SK-N-SH (cell line): ENCODE results near the gene ARHGAP45. TPM values are rescaled to one million over a fixed set of nuclear protein-coding genes. Genes with fewer than 3 reads are reported as not detected.

Source experiments
- CTCF ChIA-PET: fragments of 300-600, 350-600 bp; formaldehyde crosslinking; extraction: SDS; loops from one replicate; lab custom pipeline; 2021; lab: Yijun Ruan, JAX
- POLR2A ChIA-PET: fragments of 350-600 bp; sonication (Branson Sonifier 250); formaldehyde crosslinking; extraction: SDS; loops from one replicate; lab custom pipeline; 2020; ENCODE audit warnings: antibody characterized with exemption, inconsistent platforms; lab: Yijun Ruan, JAX
- DNase-seq: peaks from one replicate; pipeline ENCODE4 v3.0.0; 2012
- H2AFZ ChIP-seq: fragments of 200-600 bp; sonication (generic); 2 replicates; pipeline ENCODE4 v1.8.1; 2016; ENCODE audit warnings: antibody characterized with exemption, mild to moderate bottlenecking, low read depth
- H3F3A ChIP-seq: fragments of 200-600 bp; sonication (generic); replicated peaks from 2 replicates; pipeline ENCODE3; 2016; ENCODE audit warnings: antibody characterized with exemption, mild to moderate bottlenecking; ENCODE audit not compliant: insufficient read depth
- H3K27ac ChIP-seq, 2 experiments: fragments of 200-500 bp in 1 of 2; fragments of 200-600 bp in 1 of 2; sonication (Bioruptor generic) in 1 of 2; sonication (generic), shearing (Covaris generic) in 1 of 2; 2 replicates each; pipeline versions ENCODE4 v1.5.1 to v1.6.1; 2014 to 2016; ENCODE audit warnings: low read depth in 2 of 2, inconsistent platforms in 1 of 2, low read length in 1 of 2, mild to moderate bottlenecking in 1 of 2, mixed read lengths in 1 of 2
- H3K27me3 ChIP-seq: fragments of 200-600 bp; sonication (generic), shearing (Covaris generic); 2 replicates; pipeline ENCODE4 v1.6.1; 2016; ENCODE audit warnings: mixed run types; ENCODE audit not compliant: insufficient read depth
- H3K36me3 ChIP-seq, 2 experiments: fragments of 200-500 bp in 1 of 2; fragments of 200-600 bp in 1 of 2; sonication (Bioruptor generic) in 1 of 2; sonication (generic) in 1 of 2; replicated peaks in 1 of 2; 2 replicates each; pipeline versions ENCODE3 to v1.5.1; 2014 to 2016; ENCODE audit warnings: low read length in 1 of 2, mild to moderate bottlenecking in 1 of 2; ENCODE audit not compliant: insufficient read depth in 2 of 2, control insufficient read depth in 1 of 2
- H3K4me1 ChIP-seq, 2 experiments: fragments of 200-500 bp in 1 of 2; fragments of 200-600 bp in 1 of 2; sonication (Bioruptor generic) in 1 of 2; sonication (generic), shearing (Covaris generic) in 1 of 2; 2 replicates each; pipeline versions ENCODE4 v1.5.1 to v1.6.1; 2014 to 2016; ENCODE audit warnings: low read depth in 1 of 2, low read length in 1 of 2, mixed run types in 1 of 2; ENCODE audit not compliant: insufficient read depth in 2 of 2, control insufficient read depth in 1 of 2
- H3K4me2 ChIP-seq: fragments of 200-600 bp; sonication (generic), shearing (Covaris generic); 2 replicates; pipeline ENCODE4 v1.6.1; 2017; ENCODE audit warnings: mixed run types
- H3K4me3 ChIP-seq, 2 experiments: fragments of 200-500 bp in 1 of 2; fragments of 200-600 bp in 1 of 2; sonication (Bioruptor generic) in 1 of 2; sonication (generic), shearing (Covaris generic) in 1 of 2; 2 replicates each; pipeline versions ENCODE4 v1.5.1 to v1.8.1; 2014 to 2016; ENCODE audit warnings: low read depth in 2 of 2, inconsistent platforms in 1 of 2, low read length in 1 of 2, mild to moderate bottlenecking in 1 of 2, mixed read lengths in 1 of 2, moderate library complexity in 1 of 2
- H3K79me2 ChIP-seq: fragments of 200-600 bp; sonication (generic); 2 replicates; pipeline ENCODE4 v1.8.1; 2017; ENCODE audit warnings: mild to moderate bottlenecking; ENCODE audit not compliant: insufficient read depth
- H3K9ac ChIP-seq: fragments of 200-600 bp; sonication (generic); 2 replicates; pipeline ENCODE4 v1.6.1; 2017; ENCODE audit warnings: mixed run types
- H3K9me2 ChIP-seq: fragments of 200-600 bp; sonication (generic); 2 replicates; pipeline ENCODE4 v1.6.1; 2017; ENCODE audit warnings: mixed run types
- H3K9me3 ChIP-seq: fragments of 200-600 bp; sonication (generic); 2 replicates; pipeline ENCODE4 v1.6.1; 2017; ENCODE audit warnings: mixed run types, mild to moderate bottlenecking, moderate library complexity
- H4K20me1 ChIP-seq: fragments of 200-600 bp; sonication (generic); 2 replicates; pipeline ENCODE4 v1.6.1; 2017; ENCODE audit warnings: mild to moderate bottlenecking, mixed run types; ENCODE audit not compliant: insufficient read depth
- CHD2 ChIP-seq: fragments of 150-350 bp; IDR thresholded peaks from 2 replicates; pipeline ENCODE4 v1.6.1; 2018; ENCODE audit warnings: low read length; ENCODE audit not compliant: partially characterized antibody
- EP300 ChIP-seq, 2 experiments: IDR thresholded peaks; 2 replicates each; pipeline versions ENCODE4 v1.4.0 to v1.6.1; 2012; ENCODE audit warnings: borderline replicate concordance in 1 of 2, low read depth in 1 of 2, low read length in 1 of 2
- FOSL2 ChIP-seq: IDR thresholded peaks from 2 replicates; pipeline ENCODE4 v1.4.0; 2012; ENCODE audit warnings: low read depth, mild to moderate bottlenecking, moderate library complexity, borderline replicate concordance
- FOXJ3 ChIP-seq: sonication (generic); formaldehyde crosslinking; IDR thresholded peaks from 2 replicates; pipeline ENCODE4 v1.5.1; 2020; ENCODE audit warnings: mild to moderate bottlenecking, missing genetic modification reagents
- FOXM1 ChIP-seq: IDR thresholded peaks from 2 replicates; pipeline ENCODE4 v1.4.0; 2012; ENCODE audit warnings: low read depth, mild to moderate bottlenecking
- GABPA ChIP-seq: IDR thresholded peaks from 2 replicates; pipeline ENCODE4 v1.4.0; 2012; ENCODE audit warnings: low read depth, mild to moderate bottlenecking
- GATA2 ChIP-seq: sonication (generic); formaldehyde crosslinking; IDR thresholded peaks from 2 replicates; pipeline ENCODE4 v1.5.0; 2020; ENCODE audit warnings: mild to moderate bottlenecking, missing genetic modification reagents
- MEF2A ChIP-seq: IDR thresholded peaks from 2 replicates; pipeline ENCODE4 v1.4.0; 2012; ENCODE audit warnings: low read depth, borderline replicate concordance
- MXI1 ChIP-seq: IDR thresholded peaks from 2 replicates; pipeline ENCODE4 v1.6.1; 2012; ENCODE audit warnings: mild to moderate bottlenecking, low read depth, low read length, improper control_type of control experiment
- NFIC ChIP-seq: IDR thresholded peaks from 2 replicates; pipeline ENCODE4 v1.4.0; 2012; ENCODE audit warnings: borderline replicate concordance
- NRF1 ChIP-seq: IDR thresholded peaks from 2 replicates; pipeline ENCODE4 v1.6.1; 2012; ENCODE audit warnings: low read depth, mild to moderate bottlenecking, low read length
- RAD21 ChIP-seq: IDR thresholded peaks from 2 replicates; pipeline ENCODE4 v1.6.1; 2012; ENCODE audit warnings: mild to moderate bottlenecking, low read length
- RXRA ChIP-seq: IDR thresholded peaks from 2 replicates; pipeline ENCODE4 v1.4.0; 2012; ENCODE audit warnings: low read depth, mild to moderate bottlenecking, borderline replicate concordance
- TEAD4 ChIP-seq: IDR thresholded peaks from 2 replicates; pipeline ENCODE4 v1.4.0; 2012; ENCODE audit warnings: mild to moderate bottlenecking, borderline replicate concordance; ENCODE audit not compliant: insufficient read depth
- YY1 ChIP-seq: IDR thresholded peaks from 2 replicates; pipeline ENCODE4 v1.4.0; 2012; ENCODE audit warnings: low read depth, mild to moderate bottlenecking
- WGBS: methylation state at CpG from one replicate; pipeline ENCODE4 v1.1.6; 2017; ENCODE audit warnings: low lambda C conversion rate; 5-methylcytosine and 5-hydroxymethylcytosine counted together
- polyA plus RNA-seq, 3 experiments: library from polyadenylated mRNA; depleted of rRNA; stranded (reverse); fragments of >200 nt; gene quantifications; 2 replicates each; pipeline ENCODE4 v1.2.3, GENCODE V29; 2012
- TF ChIP-seq, protein P1 (sequence below): fragments of 150-350 bp; IDR thresholded peaks from 2 replicates; pipeline ENCODE4 v1.6.1; 2017; ENCODE audit warnings: antibody characterized with exemption, low read length, low read depth, borderline replicate concordance
- TF ChIP-seq, protein P2 (sequence below): IDR thresholded peaks from 2 replicates; pipeline ENCODE4 v1.4.0; 2012; ENCODE audit warnings: low read depth
- TF ChIP-seq, protein P3 (sequence below): IDR thresholded peaks from 2 replicates; pipeline ENCODE4 v1.4.0; 2012; ENCODE audit warnings: low read depth, borderline replicate concordance
- TF ChIP-seq, protein P4 (sequence below): fragments of 150-350 bp; IDR thresholded peaks from 2 replicates; pipeline ENCODE4 v1.6.1; 2016; ENCODE audit warnings: mild to moderate bottlenecking, low read depth, low read length
- TF ChIP-seq, protein P5 (sequence below): IDR thresholded peaks from 2 replicates; pipeline ENCODE4 v1.6.1; 2012; ENCODE audit warnings: mild to moderate bottlenecking, low read depth, low read length, moderate library complexity

Gene ARHGAP45
- polyA plus RNA-seq, 1 of the 3 experiments (the other 2 are of a cell fraction): 4.2 TPM

DNA sequence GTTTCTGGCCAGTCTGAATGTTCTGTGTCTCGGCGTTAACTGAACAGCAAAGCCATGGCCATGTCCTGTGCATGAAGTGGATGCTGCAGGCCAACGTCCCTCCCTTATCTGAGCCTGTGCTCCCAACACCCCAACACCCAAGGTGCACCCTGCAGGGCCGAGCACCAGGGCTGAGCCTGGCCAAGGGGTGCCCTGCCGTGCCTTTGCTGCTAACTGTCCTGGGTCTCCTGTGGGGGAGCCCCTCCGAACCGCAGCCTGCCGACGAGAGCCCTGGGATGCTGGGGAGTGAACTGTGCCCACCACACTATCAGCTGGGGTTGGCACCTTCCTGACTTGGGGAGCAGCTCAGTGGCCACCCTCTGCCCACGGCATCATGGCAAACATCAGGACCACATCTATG, 54.4 kb downstream of the ARHGAP45 start:
- Histone ChIP-seq H3K9me2 (no peaks in the 10 kb centered on the region), H3K27ac (no peak overlapping the region), H3K4me3 (no peak overlapping the region), H2AFZ (no peak overlapping the region), H3K4me1 (peaks cover 0 to 8% of the 10 kb centered on the region in 2 experiments; a peak in 2 of 4 replicates), H3F3A (peaks cover 12% of the 10 kb centered on the region), H4K20me1 (no peaks in the 10 kb centered on the region), H3K9me3 (no peaks in the 10 kb centered on the region), H3K9ac (no peak overlapping the region), H3K4me2 (no peak overlapping the region), H3K79me2 (0 out of 2 replicates have a peak, but pooled peaks cover 10% of the 10 kb centered on the region), H3K27me3 (no peaks in the 10 kb centered on the region), H3K36me3 (peaks cover 7 to 37% of the 10 kb centered on the region in 2 experiments)
- no peak for DNase-seq
- CTCF ChIA-PET: interaction anchor here (4.0 kb wide), 1 partner anchor 8 kb away, joined by 32 read pairs; no protein-coding TSS in a partner anchor
- WGBS: 99% methylated on average over 10 of the region's 10 CpGs
- TF ChIP-seq CHD2: no peak
- TF ChIP-seq, protein P1, sequence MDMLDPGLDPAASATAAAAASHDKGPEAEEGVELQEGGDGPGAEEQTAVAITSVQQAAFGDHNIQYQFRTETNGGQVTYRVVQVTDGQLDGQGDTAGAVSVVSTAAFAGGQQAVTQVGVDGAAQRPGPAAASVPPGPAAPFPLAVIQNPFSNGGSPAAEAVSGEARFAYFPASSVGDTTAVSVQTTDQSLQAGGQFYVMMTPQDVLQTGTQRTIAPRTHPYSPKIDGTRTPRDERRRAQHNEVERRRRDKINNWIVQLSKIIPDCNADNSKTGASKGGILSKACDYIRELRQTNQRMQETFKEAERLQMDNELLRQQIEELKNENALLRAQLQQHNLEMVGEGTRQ: no peak
- TF ChIP-seq YY1: no peak
- no peak for TF ChIP-seq EP300 (IDR thresholded peaks at IDR 0.05; ENCODE audit: borderline replicate concordance in 1 of 2, low read depth in 1 of 2, low read length in 1 of 2)
- TF ChIP-seq, protein P2, sequence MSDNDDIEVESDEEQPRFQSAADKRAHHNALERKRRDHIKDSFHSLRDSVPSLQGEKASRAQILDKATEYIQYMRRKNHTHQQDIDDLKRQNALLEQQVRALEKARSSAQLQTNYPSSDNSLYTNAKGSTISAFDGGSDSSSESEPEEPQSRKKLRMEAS: no peak
- no peak for TF ChIP-seq FOXJ3 (CRISPR knock-in tag)
- TF ChIP-seq MEF2A: no peak
- no peak for TF ChIP-seq RAD21
- no peak for TF ChIP-seq FOSL2
- no peak for TF ChIP-seq GATA2 (CRISPR knock-in tag)
- no peak for TF ChIP-seq TEAD4
- TF ChIP-seq, protein P3, sequence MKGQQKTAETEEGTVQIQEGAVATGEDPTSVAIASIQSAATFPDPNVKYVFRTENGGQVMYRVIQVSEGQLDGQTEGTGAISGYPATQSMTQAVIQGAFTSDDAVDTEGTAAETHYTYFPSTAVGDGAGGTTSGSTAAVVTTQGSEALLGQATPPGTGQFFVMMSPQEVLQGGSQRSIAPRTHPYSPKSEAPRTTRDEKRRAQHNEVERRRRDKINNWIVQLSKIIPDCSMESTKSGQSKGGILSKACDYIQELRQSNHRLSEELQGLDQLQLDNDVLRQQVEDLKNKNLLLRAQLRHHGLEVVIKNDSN: no peak
- no peak for TF ChIP-seq MXI1
- no peak for TF ChIP-seq GABPA
- TF ChIP-seq RXRA: no peak
- TF ChIP-seq NFIC: no peak
- TF ChIP-seq NRF1: no peak
- TF ChIP-seq, protein P4, sequence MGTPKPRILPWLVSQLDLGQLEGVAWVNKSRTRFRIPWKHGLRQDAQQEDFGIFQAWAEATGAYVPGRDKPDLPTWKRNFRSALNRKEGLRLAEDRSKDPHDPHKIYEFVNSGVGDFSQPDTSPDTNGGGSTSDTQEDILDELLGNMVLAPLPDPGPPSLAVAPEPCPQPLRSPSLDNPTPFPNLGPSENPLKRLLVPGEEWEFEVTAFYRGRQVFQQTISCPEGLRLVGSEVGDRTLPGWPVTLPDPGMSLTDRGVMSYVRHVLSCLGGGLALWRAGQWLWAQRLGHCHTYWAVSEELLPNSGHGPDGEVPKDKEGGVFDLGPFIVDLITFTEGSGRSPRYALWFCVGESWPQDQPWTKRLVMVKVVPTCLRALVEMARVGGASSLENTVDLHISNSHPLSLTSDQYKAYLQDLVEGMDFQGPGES: no peak
- no peak for TF ChIP-seq FOXM1
- TF ChIP-seq, protein P5, sequence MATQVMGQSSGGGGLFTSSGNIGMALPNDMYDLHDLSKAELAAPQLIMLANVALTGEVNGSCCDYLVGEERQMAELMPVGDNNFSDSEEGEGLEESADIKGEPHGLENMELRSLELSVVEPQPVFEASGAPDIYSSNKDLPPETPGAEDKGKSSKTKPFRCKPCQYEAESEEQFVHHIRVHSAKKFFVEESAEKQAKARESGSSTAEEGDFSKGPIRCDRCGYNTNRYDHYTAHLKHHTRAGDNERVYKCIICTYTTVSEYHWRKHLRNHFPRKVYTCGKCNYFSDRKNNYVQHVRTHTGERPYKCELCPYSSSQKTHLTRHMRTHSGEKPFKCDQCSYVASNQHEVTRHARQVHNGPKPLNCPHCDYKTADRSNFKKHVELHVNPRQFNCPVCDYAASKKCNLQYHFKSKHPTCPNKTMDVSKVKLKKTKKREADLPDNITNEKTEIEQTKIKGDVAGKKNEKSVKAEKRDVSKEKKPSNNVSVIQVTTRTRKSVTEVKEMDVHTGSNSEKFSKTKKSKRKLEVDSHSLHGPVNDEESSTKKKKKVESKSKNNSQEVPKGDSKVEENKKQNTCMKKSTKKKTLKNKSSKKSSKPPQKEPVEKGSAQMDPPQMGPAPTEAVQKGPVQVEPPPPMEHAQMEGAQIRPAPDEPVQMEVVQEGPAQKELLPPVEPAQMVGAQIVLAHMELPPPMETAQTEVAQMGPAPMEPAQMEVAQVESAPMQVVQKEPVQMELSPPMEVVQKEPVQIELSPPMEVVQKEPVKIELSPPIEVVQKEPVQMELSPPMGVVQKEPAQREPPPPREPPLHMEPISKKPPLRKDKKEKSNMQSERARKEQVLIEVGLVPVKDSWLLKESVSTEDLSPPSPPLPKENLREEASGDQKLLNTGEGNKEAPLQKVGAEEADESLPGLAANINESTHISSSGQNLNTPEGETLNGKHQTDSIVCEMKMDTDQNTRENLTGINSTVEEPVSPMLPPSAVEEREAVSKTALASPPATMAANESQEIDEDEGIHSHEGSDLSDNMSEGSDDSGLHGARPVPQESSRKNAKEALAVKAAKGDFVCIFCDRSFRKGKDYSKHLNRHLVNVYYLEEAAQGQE: no peak
- POLR2A ChIA-PET: no interaction called here
